ENCODE data around the gene GAGE13.
"Not testable (repeated sequence)": the region's sequence is repeated elsewhere in the genome, so short reads cannot be mapped to it uniquely, and the experiment has no call there.

Gene GAGE13

DNA sequence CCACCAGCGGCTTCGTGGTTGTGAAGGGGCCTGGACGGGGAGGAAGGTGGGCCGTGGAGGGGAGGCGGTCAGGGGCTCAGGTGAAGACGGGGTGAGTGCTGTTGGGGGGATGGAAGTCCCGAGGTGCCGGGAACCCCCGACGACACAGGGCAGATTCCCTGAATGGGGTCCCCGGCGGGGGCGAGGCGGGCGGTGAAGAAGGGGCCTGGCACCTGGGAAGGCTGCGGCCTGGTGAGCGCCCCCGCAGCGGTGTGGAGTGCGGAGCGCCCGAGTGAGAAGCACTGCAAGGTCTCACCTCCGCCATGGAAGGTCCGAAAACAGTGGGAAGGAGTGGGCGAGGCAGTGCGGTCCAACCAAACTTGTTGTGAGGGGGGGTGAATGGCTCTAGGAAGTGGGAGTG is 459 bp downstream of the GAGE13 start:
- DNase-seq: not testable (repeated sequence)

GRCh38 chrX:49341449-49341848 is 10.1 kb downstream of the GAGE13 start:
- DNase-seq: not testable (repeated sequence)

- DNase-seq: not testable (repeated sequence)
Measured at GRCh38 chrX:49344496-49345175, 13.3 kb downstream of the GAGE13 start.

DNA sequence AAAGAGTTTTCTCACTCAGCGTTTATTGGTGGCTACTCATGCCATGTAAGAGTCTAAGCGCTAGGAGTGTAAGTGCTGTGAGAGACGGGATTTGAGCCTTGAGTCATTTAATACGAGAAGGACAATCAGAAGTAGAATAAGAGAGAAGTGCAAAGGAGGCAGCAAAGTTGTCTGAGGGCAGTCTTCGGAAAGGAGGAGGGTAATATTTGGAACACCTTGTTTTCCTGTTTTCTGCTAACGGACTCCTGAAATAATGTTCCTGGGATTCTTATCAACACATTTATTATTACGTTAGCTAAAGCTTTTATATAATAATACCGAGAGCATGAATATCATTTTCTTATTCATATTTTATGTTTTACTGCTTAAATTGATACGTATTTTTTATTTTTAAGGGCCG is 14.0 kb downstream of the GAGE13 start:
- not testable (repeated sequence) for DNase-seq

DNA sequence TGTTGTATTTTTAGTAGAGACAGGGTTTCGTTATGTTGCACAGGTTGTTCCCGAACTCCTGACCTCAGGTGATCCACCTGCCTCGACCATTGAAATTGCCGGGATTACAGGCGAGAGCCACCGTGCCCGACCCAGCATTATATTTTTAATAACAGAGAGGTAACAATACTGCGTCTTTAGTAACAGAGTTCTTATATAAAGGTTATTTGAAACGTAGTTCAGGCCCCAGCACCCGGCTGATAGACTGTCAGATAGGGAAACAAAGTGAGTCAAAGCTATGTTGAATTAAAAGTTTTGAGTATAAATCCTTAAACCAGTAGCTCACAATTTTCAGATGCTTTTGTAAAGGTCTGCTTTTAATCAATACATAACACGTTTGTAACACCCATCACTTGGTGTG is 14.8 kb downstream of the GAGE13 start:
- DNase-seq: not testable (repeated sequence)
